Loucy (cell line): ENCODE data around the gene HAPLN2.

ENCODE experiments used
- CTCF ChIP-seq: fragments of 200-600 bp; sonication (generic); conservative IDR thresholded peaks from 2 replicates; pipeline ENCODE4 v1.5.1; 2014; ENCODE audit warnings: mild to moderate bottlenecking, antibody characterized with exemption, low read length
- EZH2phosphoT487 ChIP-seq: fragments of 200-600 bp; IDR thresholded peaks from 2 replicates; pipeline ENCODE4 v1.6.1; 2018; ENCODE audit warnings: antibody characterized with exemption, mild to moderate bottlenecking, moderate library complexity, borderline replicate concordance

- no peak for TF ChIP-seq CTCF
- TF ChIP-seq EZH2phosphoT487: no peak
These were observed 33.8 kb downstream of the HAPLN2 start for GRCh38 chr1:156652992-156653355.
